ENCODE measurements around the gene SLC2A6. TPM values are rescaled to one million over a fixed set of nuclear protein-coding genes. Genes with fewer than 3 reads are reported as not detected.
A peak's percentile ranks its signal among the peaks of the same experiment; 100 is the strongest.

SLC2A6 gene
- total RNA-seq, 1 donor from 2014 or later: 2.0 TPM

GRCh38 chr9:133514460-133515239 is 35.8 kb upstream of the SLC2A6 start:
- Histone ChIP-seq H3K4me3 (no peak overlapping the region), H3K4me1 (peaks cover 22% of the 10 kb centered on the region), H3K27ac (replicated peaks) (peak overlapping the region; percentile 41), H3K27me3 (ENCODE audit: low read depth) (peaks cover 12% of the 10 kb centered on the region), H3K9me3 (replicated peaks) (no peaks in the 10 kb centered on the region), H3K36me3 (no peaks in the 10 kb centered on the region)
- no peak for TF ChIP-seq CTCF (IDR thresholded peaks at IDR 0.05; ENCODE audit: borderline replicate concordance)
- intact Hi-C loops (cut with micrococcal nuclease): no loop called here
- peak; percentile 81 for DNase-seq

- intact Hi-C loops (cut with micrococcal nuclease): no loop called here
- peaks cover 12% of the 10 kb centered on the region for H3K27me3 ChIP-seq (ENCODE audit: low read depth)
- no peaks in the 10 kb centered on the region for H3K36me3 ChIP-seq
- peaks cover 31% of the 10 kb centered on the region for H3K4me1 ChIP-seq
- DNase-seq: no peak
- H3K4me3 ChIP-seq: no peak overlapping the region
- H3K9me3 ChIP-seq (replicated peaks): no peaks in the 10 kb centered on the region
- TF ChIP-seq CTCF (IDR thresholded peaks at IDR 0.05; ENCODE audit: borderline replicate concordance): no peak
- H3K27ac ChIP-seq (replicated peaks): no peak overlapping the region
Measured at GRCh38 chr9:133513214-133514100, 34.6 kb upstream of the SLC2A6 start.

GRCh38 chr9:133512253-133513213 is 33.6 kb upstream of the SLC2A6 start:
- intact Hi-C loops (cut with micrococcal nuclease): no loop called here

GRCh38 chr9:133511607-133512006 is 32.7 kb upstream of the SLC2A6 start:
- H3K4me3 ChIP-seq: no peak overlapping the region
- intact Hi-C loops (cut with micrococcal nuclease): no loop called here
- no peaks in the 10 kb centered on the region for H3K36me3 ChIP-seq
- peaks cover 27% of the 10 kb centered on the region for H3K27me3 ChIP-seq (ENCODE audit: low read depth)
- TF ChIP-seq CTCF (IDR thresholded peaks at IDR 0.05; ENCODE audit: borderline replicate concordance): no peak
- H3K9me3 ChIP-seq (replicated peaks): no peaks in the 10 kb centered on the region
- peaks cover 34% of the 10 kb centered on the region for H3K4me1 ChIP-seq
- DNase-seq: no peak
- no peak overlapping the region for H3K27ac ChIP-seq (replicated peaks)

More at GRCh38 chr9:133512253-133513213, 33.6 kb upstream of the SLC2A6 start:
- H3K27me3 ChIP-seq (ENCODE audit: low read depth): peaks cover 19% of the 10 kb centered on the region
- no peak overlapping the region for H3K4me3 ChIP-seq
- no peak for DNase-seq
- no peak for TF ChIP-seq CTCF (IDR thresholded peaks at IDR 0.05; ENCODE audit: borderline replicate concordance)
- H3K9me3 ChIP-seq (replicated peaks): no peaks in the 10 kb centered on the region
- no peaks in the 10 kb centered on the region for H3K36me3 ChIP-seq
- no peak overlapping the region for H3K27ac ChIP-seq (replicated peaks)
- peaks cover 31% of the 10 kb centered on the region for H3K4me1 ChIP-seq
